DND-41 (cell line): ENCODE results near the gene MAST3.

Experiments
- EZH2 ChIP-seq: IDR thresholded peaks from 3 replicates; pipeline ENCODE4 v1.6.1; 2012; ENCODE audit warnings: borderline replicate concordance, low read depth, mild to moderate bottlenecking, moderate library complexity, low read length, inconsistent platforms; ENCODE audit not compliant: severe bottlenecking
- TF ChIP-seq, protein P1 (sequence below): IDR thresholded peaks from 2 replicates; pipeline ENCODE4 v1.5.1; 2012; ENCODE audit warnings: borderline replicate concordance, low read length, moderate library complexity, mild to moderate bottlenecking; ENCODE audit not compliant: poor library complexity, severe bottlenecking; ENCODE audit errors: extremely low read depth

- TF ChIP-seq, protein P1, sequence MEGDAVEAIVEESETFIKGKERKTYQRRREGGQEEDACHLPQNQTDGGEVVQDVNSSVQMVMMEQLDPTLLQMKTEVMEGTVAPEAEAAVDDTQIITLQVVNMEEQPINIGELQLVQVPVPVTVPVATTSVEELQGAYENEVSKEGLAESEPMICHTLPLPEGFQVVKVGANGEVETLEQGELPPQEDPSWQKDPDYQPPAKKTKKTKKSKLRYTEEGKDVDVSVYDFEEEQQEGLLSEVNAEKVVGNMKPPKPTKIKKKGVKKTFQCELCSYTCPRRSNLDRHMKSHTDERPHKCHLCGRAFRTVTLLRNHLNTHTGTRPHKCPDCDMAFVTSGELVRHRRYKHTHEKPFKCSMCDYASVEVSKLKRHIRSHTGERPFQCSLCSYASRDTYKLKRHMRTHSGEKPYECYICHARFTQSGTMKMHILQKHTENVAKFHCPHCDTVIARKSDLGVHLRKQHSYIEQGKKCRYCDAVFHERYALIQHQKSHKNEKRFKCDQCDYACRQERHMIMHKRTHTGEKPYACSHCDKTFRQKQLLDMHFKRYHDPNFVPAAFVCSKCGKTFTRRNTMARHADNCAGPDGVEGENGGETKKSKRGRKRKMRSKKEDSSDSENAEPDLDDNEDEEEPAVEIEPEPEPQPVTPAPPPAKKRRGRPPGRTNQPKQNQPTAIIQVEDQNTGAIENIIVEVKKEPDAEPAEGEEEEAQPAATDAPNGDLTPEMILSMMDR: no peak
- no peak for TF ChIP-seq EZH2
These were observed 73.2 kb downstream of the MAST3 start for GRCh38 chr19:18170714-18171255.
